ENCODE results near the gene ADARB2.
"Not testable (repeated sequence)": the region's sequence is repeated elsewhere in the genome, so short reads cannot be mapped to it uniquely, and the experiment has no call there.

ADARB2 gene

GRCh38 chr10:1266033-1266802 lies 471.1 kb downstream of the ADARB2 start:
- no peak for DNase-seq (ENCODE audit: low read depth in 2 of 2)

GRCh38 chr10:1264001-1264400 lies 473.3 kb downstream of the ADARB2 start:
- no peak for DNase-seq (ENCODE audit: low read depth in 2 of 2)

- DNase-seq (ENCODE audit: low read depth in 2 of 2) = no peak
Observed at GRCh38 chr10:1257274-1257673, 480.1 kb downstream of the ADARB2 start.

- DNase-seq (ENCODE audit: low read depth in 2 of 2) = no peak
Observed at GRCh38 chr10:1256432-1256725, 480.9 kb downstream of the ADARB2 start.

DNA sequence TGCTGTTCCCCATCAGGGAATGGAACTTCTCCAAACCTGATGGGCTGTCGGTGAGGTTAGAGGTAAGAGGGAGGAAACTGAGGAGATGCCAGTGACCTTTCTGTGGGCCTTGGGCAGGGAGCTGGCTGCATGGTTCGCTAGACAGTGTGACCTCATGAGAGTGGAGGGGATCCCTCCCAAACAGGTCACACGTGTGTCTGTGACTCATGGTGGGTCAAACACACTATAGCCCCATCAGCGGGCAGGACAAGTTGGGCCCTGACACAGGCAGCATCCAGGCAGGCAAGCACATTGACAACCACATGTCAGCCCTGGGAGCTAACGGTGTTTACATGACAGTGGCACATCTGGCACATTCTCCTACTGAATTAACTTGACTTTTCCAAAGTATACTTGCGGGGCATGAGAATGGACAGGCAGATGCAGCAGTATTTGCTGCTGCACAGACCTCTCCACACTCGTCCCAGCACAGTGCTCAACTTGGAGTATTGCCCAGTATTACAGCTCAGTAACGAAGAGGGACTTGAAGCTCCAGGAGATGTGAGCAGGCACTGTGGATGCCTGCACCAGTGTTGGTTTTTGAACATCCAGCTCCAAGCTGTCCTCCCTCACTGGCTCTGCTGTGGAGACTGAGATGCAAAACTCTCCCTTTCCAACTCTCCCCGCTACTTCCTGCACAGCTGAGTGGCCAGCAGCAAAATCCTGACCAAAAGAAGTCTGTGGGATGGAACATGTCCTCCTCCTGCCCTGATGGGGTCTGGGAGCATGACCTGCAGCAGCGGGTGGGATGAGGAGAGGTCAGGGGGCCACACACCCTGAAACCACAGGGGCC lies 481.5 kb downstream of the ADARB2 start:
- DNase-seq (ENCODE audit: low read depth in 2 of 2) = no peak

DNA sequence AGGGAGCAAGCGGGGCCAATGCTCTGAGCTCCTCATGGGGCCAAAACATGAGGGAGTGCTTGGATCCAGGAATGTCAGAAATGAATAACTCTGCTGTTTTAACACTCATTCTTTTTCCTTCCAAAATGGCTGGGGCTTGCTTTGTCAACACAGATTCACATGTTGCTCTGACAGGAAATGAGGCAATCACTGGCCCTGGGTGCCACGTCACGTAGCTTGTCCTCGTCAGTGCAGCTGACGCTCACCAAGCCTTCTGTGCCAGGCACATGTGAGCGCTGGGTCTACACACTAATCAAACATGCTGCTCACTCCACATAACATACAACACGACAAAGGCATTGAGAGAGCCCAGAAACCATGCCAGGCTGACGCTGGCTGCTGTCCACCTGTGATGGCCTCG lies 482.2 kb downstream of the ADARB2 start:
- DNase-seq (ENCODE audit: low read depth in 2 of 2) = no peak

GRCh38 chr10:1253523-1254353 lies 483.6 kb downstream of the ADARB2 start:
- no peak for DNase-seq (ENCODE audit: low read depth in 2 of 2)

DNA sequence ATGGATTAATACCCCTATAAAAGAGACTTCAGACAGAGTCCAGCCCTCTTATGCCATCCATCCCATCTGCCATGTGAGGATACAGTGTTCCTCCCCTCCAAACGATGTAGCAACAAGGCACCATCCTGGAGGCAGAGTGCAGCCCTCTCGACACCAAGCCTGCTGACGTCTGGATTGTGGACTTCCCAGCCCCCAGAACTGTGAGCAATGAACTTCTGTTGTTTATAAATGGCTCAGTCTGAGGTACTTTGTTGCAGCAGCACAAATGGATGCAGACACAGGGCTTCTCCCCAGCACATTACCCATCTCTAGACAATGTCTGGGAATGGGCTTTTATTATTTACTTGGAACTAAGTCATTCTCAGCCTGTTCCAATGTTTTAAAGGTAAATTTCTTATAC lies 485.6 kb downstream of the ADARB2 start:
- no peak for DNase-seq (ENCODE audit: low read depth in 2 of 2)

DNA sequence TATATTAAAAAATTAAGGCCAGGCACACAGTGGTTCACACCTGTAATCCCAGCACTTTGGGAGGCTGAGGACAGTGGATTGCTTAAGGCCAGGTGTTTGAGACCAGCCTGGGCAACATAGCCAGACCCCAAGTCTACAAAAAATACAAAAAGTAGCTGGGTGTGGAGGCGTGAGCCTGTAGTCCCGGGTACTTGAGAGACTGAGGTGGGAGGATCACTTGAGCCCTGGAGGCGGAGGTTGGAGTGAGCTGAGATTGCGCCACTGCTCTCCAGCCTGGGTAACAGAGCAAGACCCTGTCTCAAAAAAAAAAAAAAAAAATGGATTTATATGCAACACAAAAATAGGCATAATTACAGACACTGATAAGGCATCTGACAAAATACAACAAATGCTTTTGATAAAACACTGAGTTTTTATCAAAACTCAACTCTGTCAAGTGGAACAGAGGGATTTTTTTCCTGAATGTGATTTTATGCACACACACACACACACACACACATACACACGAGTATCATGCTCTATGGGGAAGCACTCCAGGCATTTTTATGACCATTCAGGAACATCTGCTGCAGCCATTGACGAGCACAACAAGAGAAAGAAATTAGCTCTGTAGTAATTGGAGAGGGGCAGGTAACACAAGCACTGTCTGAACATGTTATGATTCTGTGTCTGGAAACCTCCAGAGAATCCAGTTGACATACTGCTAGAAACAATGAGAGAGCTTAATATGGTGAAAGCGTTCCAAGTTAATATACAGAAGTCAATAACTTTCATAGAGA lies 488.0 kb downstream of the ADARB2 start:
- DNase-seq (ENCODE audit: low read depth in 2 of 2) = no peak

- DNase-seq (ENCODE audit: low read depth in 2 of 2) = not testable (repeated sequence)
Observed at GRCh38 chr10:1248262-1248630, 489.1 kb downstream of the ADARB2 start.

DNA sequence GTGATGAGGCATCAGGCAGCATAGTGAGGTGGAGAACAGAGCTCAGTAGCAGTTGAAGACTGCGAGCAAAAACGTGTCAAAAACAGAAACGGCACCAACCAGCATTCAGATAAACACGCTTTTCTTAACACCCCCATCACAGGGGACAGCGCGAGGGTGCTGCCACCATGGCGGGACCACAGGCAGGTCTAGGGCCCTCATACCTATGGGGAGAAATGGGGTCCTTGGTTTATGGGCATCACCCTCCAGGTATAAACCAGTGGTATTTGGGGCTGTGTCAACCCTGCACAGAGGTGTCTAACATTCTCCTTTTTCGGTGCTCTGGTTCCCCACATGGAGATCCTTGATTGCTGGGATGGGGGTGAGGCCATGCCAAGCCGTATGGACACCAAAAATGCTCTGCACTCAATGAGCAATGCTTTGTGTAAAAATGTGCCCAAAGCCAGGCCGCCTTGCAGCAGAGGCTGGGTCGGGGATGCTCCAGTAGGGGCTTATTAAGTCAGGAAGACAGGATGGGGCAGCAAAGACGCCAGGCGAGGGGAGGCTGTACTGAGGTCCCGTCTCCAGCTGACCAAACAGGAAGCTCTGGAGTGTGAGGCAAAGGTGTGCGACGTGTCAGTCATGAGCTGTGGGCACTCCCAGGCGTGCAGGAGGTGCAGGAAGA lies 489.6 kb downstream of the ADARB2 start:
- no peak for DNase-seq (ENCODE audit: low read depth in 2 of 2)

- no peak for DNase-seq (ENCODE audit: low read depth in 2 of 2)
Observed at GRCh38 chr10:1244493-1244892, 492.8 kb downstream of the ADARB2 start.

DNA sequence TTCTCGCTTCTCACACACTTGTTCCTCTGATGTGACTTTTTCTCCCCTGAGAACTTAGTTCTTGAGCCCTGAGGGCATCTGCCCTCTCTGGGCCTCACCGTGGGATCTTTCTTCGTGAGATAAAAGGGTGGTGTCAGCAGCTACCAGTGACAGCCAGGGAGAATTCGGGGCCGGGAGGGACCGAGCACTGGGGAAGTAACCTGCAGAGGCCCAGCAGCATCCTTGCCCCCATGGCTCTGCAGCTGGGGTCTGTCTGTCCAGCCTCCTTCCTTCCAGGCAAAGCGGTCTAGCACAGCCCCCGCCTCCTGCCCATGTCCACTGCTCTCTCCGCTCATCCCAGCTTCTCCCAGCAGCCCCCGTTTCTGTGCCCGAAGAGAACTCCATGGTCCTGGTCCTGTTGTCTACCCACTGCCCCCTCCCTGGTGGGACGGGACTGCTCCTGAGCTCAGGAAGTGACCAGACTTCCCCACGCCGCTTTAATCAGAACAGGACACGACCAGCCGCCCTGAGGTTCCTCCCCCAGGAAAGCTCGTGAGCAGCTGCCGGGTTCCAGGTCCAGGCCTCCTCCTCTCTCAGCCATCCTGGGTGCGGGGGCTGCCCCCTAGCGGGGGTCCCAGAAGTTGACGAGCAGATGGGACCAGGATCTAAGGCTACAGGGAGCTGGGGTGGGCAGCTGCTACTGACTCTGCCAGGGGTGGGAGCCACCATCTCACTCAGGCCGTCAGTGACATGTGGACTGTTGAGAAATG lies 493.7 kb downstream of the ADARB2 start:
- no peak for DNase-seq (ENCODE audit: low read depth in 2 of 2)

DNA sequence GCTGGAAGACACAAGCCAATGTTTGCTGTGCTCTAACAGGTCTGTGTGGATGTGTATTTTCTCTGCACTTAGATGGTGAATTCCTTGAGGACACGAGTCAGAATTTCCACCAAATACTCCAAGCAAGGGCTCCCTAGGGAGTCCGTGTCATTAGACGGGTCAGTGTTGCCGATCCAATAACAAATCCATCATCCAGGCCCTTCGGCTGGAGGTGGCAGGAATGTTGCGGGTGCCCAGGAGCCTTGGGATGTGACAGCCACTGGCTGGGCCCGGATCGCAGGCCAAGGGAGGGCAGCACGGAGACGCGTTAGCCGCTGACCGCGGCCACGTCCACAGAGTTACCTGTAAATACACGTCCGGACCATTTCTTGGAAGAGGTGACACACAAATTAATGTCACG lies 494.4 kb downstream of the ADARB2 start:
- no peak for DNase-seq (ENCODE audit: low read depth in 2 of 2)

- DNase-seq (ENCODE audit: low read depth in 2 of 2) = no peak
Observed at GRCh38 chr10:1241973-1242935, 495.1 kb downstream of the ADARB2 start.

DNA sequence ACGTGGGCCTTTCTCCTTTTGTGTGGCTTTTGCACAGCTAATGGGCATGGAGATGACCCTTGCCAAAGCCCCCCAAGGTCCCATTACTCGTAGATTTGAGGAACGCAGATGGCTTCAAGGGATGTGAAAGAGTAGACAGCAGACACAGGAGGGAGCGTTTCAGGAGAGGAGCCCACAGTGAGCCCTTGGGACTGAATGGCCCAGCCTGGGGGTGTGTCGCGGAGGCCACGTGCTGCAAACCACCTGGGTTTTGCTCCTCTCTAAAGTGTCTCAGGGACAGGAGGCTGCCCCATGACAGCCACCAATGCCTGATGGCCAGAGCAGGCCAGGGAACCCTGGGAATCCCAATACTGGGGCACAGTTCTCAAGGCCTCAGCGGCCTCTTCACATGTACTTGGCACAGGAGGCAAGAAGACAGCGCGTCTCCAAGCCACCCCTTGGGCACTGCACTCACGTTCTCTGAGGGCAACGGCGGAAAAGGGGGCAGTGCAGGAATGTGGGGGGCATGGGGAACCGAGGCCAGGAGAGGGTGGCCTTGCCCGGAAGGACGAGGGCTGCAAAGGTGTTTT lies 495.9 kb downstream of the ADARB2 start:
- no peak for DNase-seq (ENCODE audit: low read depth in 2 of 2)

DNA sequence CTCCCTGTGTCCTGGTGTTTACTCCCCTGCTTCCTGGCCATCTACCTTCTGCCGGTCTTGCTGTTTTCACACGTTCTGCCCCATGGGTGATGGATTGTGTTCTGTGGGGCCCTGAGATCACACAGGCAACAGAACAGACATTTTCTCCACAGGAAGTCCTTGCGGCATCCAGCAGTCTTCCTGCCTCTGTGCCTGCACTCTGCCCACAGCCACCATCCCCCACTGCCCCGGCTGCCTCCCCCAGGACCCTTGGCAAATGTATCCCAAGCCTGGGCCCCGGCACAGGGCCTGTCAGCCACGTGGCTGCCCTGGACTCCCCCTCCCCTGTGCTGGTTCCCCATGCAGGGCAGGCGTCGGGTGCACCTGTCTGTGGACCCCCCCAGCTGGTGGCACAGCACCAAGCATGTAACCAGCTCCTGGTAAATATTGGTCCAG lies 497.0 kb downstream of the ADARB2 start:
- no peak for DNase-seq (ENCODE audit: low read depth in 2 of 2)

- DNase-seq (ENCODE audit: low read depth in 2 of 2) = no peak
Observed at GRCh38 chr10:1233031-1233430, 504.3 kb downstream of the ADARB2 start.
